GM12878 (cell line): ENCODE results near the gene ELL. TPM values are rescaled to one million over a fixed set of nuclear protein-coding genes. Genes with fewer than 3 reads are reported as not detected.

Source experiments
- ATAC-seq: fragments of 200-7000 bp; cut with Tn5 transposase; 3 replicates; pipeline ENCODE4 v1.9.1; 2020; ENCODE audit warnings: mild to moderate bottlenecking, moderate library complexity
- BruUV-seq: library from RNA; stranded (reverse); fragments of 400-500 nt; replicated peaks from 2 replicates; lab custom pipeline; 2021; lab: Mats Ljungman, UMichigan
- CTCF ChIA-PET: fragments of 300-600 bp; sonication (Branson Sonifier 250); formaldehyde crosslinking; extraction: SDS; loops from one replicate; lab custom pipeline; 2021; ENCODE audit warnings: inconsistent platforms; lab: Yijun Ruan, JAX
- POLR2A ChIA-PET: fragments of 350-600 bp; formaldehyde crosslinking; extraction: SDS; loops from one replicate; lab custom pipeline; 2021; ENCODE audit warnings: inconsistent platforms; lab: Charles Lee
- RAD21 ChIA-PET: fragments of 300-600 bp; sonication (Branson Sonifier 250); formaldehyde crosslinking; loops from one replicate; lab custom pipeline; 2023; ENCODE audit warnings: antibody characterized with exemption; ENCODE audit not compliant: unreplicated experiment; lab: Charles Lee
- SMC1A ChIA-PET: fragments of 300-600 bp; sonication (Branson Sonifier 250); formaldehyde crosslinking; loops from one replicate; lab custom pipeline; 2023; ENCODE audit not compliant: unreplicated experiment, uncharacterized antibody; lab: Charles Lee
- DNase-seq: peaks from one replicate; pipeline ENCODE4 v3.0.0-alpha.2; 2011; ENCODE audit warnings: low read depth, low spot score
- FAIRE-seq: peaks from 3 replicates; lab custom pipeline; 2011; peaks lifted over from hg19 to GRCh38; lab: Jason Lieb, UNC
- H2AFZ ChIP-seq: 2 replicates; pipeline ENCODE4 v1.6.0; 2011; ENCODE audit warnings: low read depth, low read length, control low read depth; ENCODE audit not compliant: control insufficient read depth
- H3K27ac ChIP-seq: 2 replicates; pipeline ENCODE4 v1.5.1; 2011; ENCODE audit warnings: control low read depth; ENCODE audit not compliant: control insufficient read depth, insufficient read depth
- H3K27me3 ChIP-seq, 2 experiments: replicated peaks in 1 of 2; 2 replicates each; pipeline versions ENCODE4 v1.6.0 to v1.6.1; 2011; ENCODE audit warnings: low read length in 1 of 2; ENCODE audit not compliant: control insufficient read depth in 2 of 2, insufficient read depth in 2 of 2
- H3K36me3 ChIP-seq, 2 experiments: 2 replicates each; pipeline ENCODE4 v1.5.1; 2011; ENCODE audit warnings: low read length in 1 of 2; ENCODE audit not compliant: control insufficient read depth in 2 of 2, insufficient read depth in 2 of 2
- H3K4me1 ChIP-seq: 2 replicates; pipeline ENCODE4 v1.6.1; 2011; ENCODE audit warnings: mild to moderate bottlenecking, low read length, moderate library complexity, mixed read lengths; ENCODE audit not compliant: control insufficient read depth, insufficient read depth
- H3K4me2 ChIP-seq: 2 replicates; pipeline ENCODE4 v1.6.0; 2011; ENCODE audit warnings: control low read depth; ENCODE audit not compliant: control insufficient read depth, insufficient read depth
- H3K4me3 ChIP-seq: fragments of 200-600 bp; sonication (generic); 2 replicates; pipeline ENCODE4 v1.5.1; 2016
- H3K79me2 ChIP-seq: 2 replicates; pipeline ENCODE4 v1.6.0; 2011; ENCODE audit warnings: low read length; ENCODE audit not compliant: control insufficient read depth, insufficient read depth
- H3K9ac ChIP-seq: 2 replicates; pipeline ENCODE4 v1.8.0; 2011; ENCODE audit warnings: low read length, control low read depth, mixed read lengths; ENCODE audit not compliant: control insufficient read depth, insufficient read depth
- H3K9me3 ChIP-seq: replicated peaks from 3 replicates; pipeline ENCODE4 v1.5.1; 2011; ENCODE audit warnings: mild to moderate bottlenecking, low read length; ENCODE audit not compliant: control insufficient read depth, insufficient read depth
- H4K20me1 ChIP-seq: 2 replicates; pipeline ENCODE4 v1.6.0; 2011; ENCODE audit not compliant: control insufficient read depth, insufficient read depth
- ATF7 ChIP-seq: fragments of 450-650 bp; IDR thresholded peaks from 2 replicates; pipeline ENCODE4 v1.6.1; 2016; ENCODE audit warnings: low read depth, mild to moderate bottlenecking
- CHD2 ChIP-seq: IDR thresholded peaks from 2 replicates; pipeline ENCODE4 v1.6.1; 2011; ENCODE audit warnings: low read depth, low read length, improper control_type of control experiment, borderline replicate concordance
- CREM ChIP-seq: IDR thresholded peaks from 2 replicates; pipeline ENCODE4 v1.6.1; 2014; ENCODE audit warnings: antibody characterized with exemption, low read depth
- E4F1 ChIP-seq: fragments of 450-650 bp; IDR thresholded peaks from 2 replicates; pipeline ENCODE4 v1.6.1; 2018; ENCODE audit warnings: borderline replicate concordance, mild to moderate bottlenecking; ENCODE audit not compliant: partially characterized antibody
- GABPA ChIP-seq: IDR thresholded peaks from 2 replicates; pipeline ENCODE4 v1.6.1; 2014; ENCODE audit warnings: antibody characterized with exemption, low read depth, mild to moderate bottlenecking, inconsistent platforms
- IRF4 ChIP-seq: IDR thresholded peaks from 2 replicates; pipeline ENCODE4 v1.6.1; 2011; ENCODE audit warnings: low read depth, low read length
- KLF5 ChIP-seq: fragments of 450-650 bp; IDR thresholded peaks from 2 replicates; pipeline ENCODE4 v1.6.1; 2014; ENCODE audit warnings: mild to moderate bottlenecking; ENCODE audit not compliant: partially characterized antibody
- MEF2B ChIP-seq: fragments of 450-650 bp; IDR thresholded peaks from 2 replicates; pipeline ENCODE4 v1.6.1; 2018; ENCODE audit warnings: mild to moderate bottlenecking, moderate library complexity; ENCODE audit not compliant: partially characterized antibody, poor library complexity, severe bottlenecking
- PAX5 ChIP-seq: IDR thresholded peaks from 2 replicates; pipeline ENCODE4 v1.6.1; 2011; ENCODE audit warnings: low read depth, low read length, borderline replicate concordance
- PAX8 ChIP-seq: fragments of 450-650 bp; IDR thresholded peaks from 2 replicates; pipeline ENCODE4 v1.6.1; 2017; ENCODE audit warnings: mild to moderate bottlenecking, moderate library complexity
- PKNOX1 ChIP-seq: fragments of 450-650 bp; IDR thresholded peaks from 2 replicates; pipeline ENCODE4 v1.6.1; 2016; ENCODE audit warnings: mild to moderate bottlenecking
- POLR2AphosphoS2 ChIP-seq: IDR thresholded peaks from 2 replicates; pipeline ENCODE4 v1.6.1; 2011; ENCODE audit warnings: low read depth, mild to moderate bottlenecking, low read length, improper control_type of control experiment, moderate library complexity
- POU2F2 ChIP-seq: IDR thresholded peaks from 3 replicates; pipeline ENCODE4 v1.6.1; 2011; ENCODE audit warnings: low read depth, mild to moderate bottlenecking, low read length, borderline replicate concordance
- RCOR1 ChIP-seq: conservative IDR thresholded peaks from 2 replicates; pipeline ENCODE4 v1.6.1; 2012; ENCODE audit warnings: low read depth, low read length, improper control_type of control experiment
- RELB ChIP-seq: fragments of 450-650 bp; IDR thresholded peaks from 2 replicates; pipeline ENCODE4 v1.6.1; 2017; ENCODE audit warnings: low read depth, mild to moderate bottlenecking, moderate library complexity
- RUNX3 ChIP-seq: IDR thresholded peaks from 2 replicates; pipeline ENCODE4 v1.6.1; 2012; ENCODE audit warnings: low read length, inconsistent platforms
- SP1 ChIP-seq: IDR thresholded peaks from one replicate; pipeline ENCODE4 v1.6.1; 2011; ENCODE audit warnings: low read depth, low read length
- TCF12 ChIP-seq: IDR thresholded peaks from 2 replicates; pipeline ENCODE4 v1.6.1; 2011; ENCODE audit warnings: low read depth, mild to moderate bottlenecking, low read length
- WRNIP1 ChIP-seq: IDR thresholded peaks from 2 replicates; pipeline ENCODE4 v1.6.1; 2011; ENCODE audit warnings: low read depth, low read length, improper control_type of control experiment, borderline replicate concordance
- ZNF24 ChIP-seq: fragments of 450-650 bp; IDR thresholded peaks from 2 replicates; pipeline ENCODE4 v1.6.1; 2017; ENCODE audit warnings: antibody characterized with exemption, mild to moderate bottlenecking
- WGBS: methylation state at CpG from one replicate; pipeline ENCODE4 v1.1.6; 2016; ENCODE audit warnings: low lambda C conversion rate; ENCODE audit not compliant: insufficient replicate concordance, insufficient coverage; ENCODE audit errors: missing lambda C conversion rate; 5-methylcytosine and 5-hydroxymethylcytosine counted together
- in situ Hi-C: fragments of 300-500 bp; cut with MboI; formaldehyde crosslinking; loops from 9 replicates; pipeline ENCODE4 v1.14.3; 2018; ENCODE audit warnings: mixed read lengths
- intact Hi-C: fragments of 100-400 bp; cut with micrococcal nuclease; formaldehyde crosslinking; loops from one replicate; pipeline ENCODE4 v1.14.2; 2022; ENCODE audit not compliant: unreplicated experiment
- polyA plus RNA-seq, 11 experiments: library from polyadenylated mRNA; depleted of rRNA in 4 of 11; unstranded in 6 of 11; stranded (reverse) in 5 of 11; fragments of >200 nt; fragmentation: Nextera tagmentation in 4 of 11; fragmentation: Illumina TruSeq in 1 of 11; extraction: Ambion mirVana in 4 of 11; extraction: Trizol in 1 of 11; gene quantifications; 1 replicate in 1 of 11; 2 replicates in 10 of 11; pipeline versions ENCODE4 v1.2.1 to v1.2.3, GENCODE V29; 2011 to 2016; ENCODE audit warnings: inconsistent platforms in 2 of 11, missing spikeins in 2 of 11, low read depth in 1 of 11
- total RNA-seq, 4 experiments: library from RNA; depleted of rRNA in 3 of 4; stranded (reverse); fragments of >200 nt in 3 of 4; fragmentation: Illumina TruSeq in 1 of 4; extraction: Trizol in 1 of 4; gene quantifications; 2 replicates each; pipeline versions ENCODE4 v1.2.1 to v1.2.3, GENCODE V29; 2013 to 2021

Gene ELL
- total and polyA plus RNA-seq, 10 of the 15 experiments (the other 5 are each of a cell fraction or from before 2014, with no cell fraction given): 0.91 to 25.0 (median 9.1) TPM

GRCh38 chr19:18408053-18408476 lies 113.8 kb downstream of the ELL start:
- Histone ChIP-seq H3K27me3 (no peaks in the 10 kb centered on the region), H3K79me2 (no peaks in the 10 kb centered on the region), H3K27ac (peak overlapping the region; percentile 37), H4K20me1 (no peaks in the 10 kb centered on the region), H3K9me3 (no peaks in the 10 kb centered on the region), H2AFZ (peak overlapping the region; percentile 88), H3K4me1 (peaks cover 14% of the 10 kb centered on the region), H3K4me2 (peak overlapping the region; percentile 67), H3K36me3 (no peaks in the 10 kb centered on the region), H3K9ac (peak overlapping the region; percentile 48), H3K4me3 (no peak overlapping the region)
- peak; percentile 87 for DNase-seq
- peak; percentile 95 for ATAC-seq
- in situ Hi-C loops: loop anchor here (5.0 kb wide), 2 partner anchors 66 to 131 kb away; partner anchors contain the start of gene PGPEP1
- POLR2A ChIA-PET: no interaction called here
- CTCF ChIA-PET: interaction anchor here (1.2 to 7.7 kb wide), 2 partner anchors 18 to 128 kb away, joined by 4 to 144 read pairs; partner anchors contain the start of gene GDF15
- peak; percentile 81 for FAIRE-seq
- intact Hi-C loops: loop anchor here (1.0 to 2.0 kb wide), 2 partner anchors 20 to 69 kb away; no protein-coding TSS in a partner anchor
- 2% methylated on average over 10 of the region's 10 CpGs for WGBS
- RAD21 ChIA-PET: interaction anchor here (2.1 kb wide), 1 partner anchor 59 kb away, joined by 5 read pairs; no protein-coding TSS in a partner anchor
- no TSS peak for BruUV-seq
- SMC1A ChIA-PET: interaction anchor here (1.4 kb wide), 1 partner anchor 19 kb away, joined by 3 read pairs; no protein-coding TSS in a partner anchor
- 0 out of 2 replicates have a peak, but pooled peaks have one; percentile 47 for TF ChIP-seq IRF4
- TF ChIP-seq WRNIP1: peak; percentile 43; the same call in 1 of the 2 replicates
- TF ChIP-seq MEF2B: peak; percentile 86
- 0 out of 2 replicates have a peak, but pooled peaks have one; percentile 37 for TF ChIP-seq RCOR1
- peak; percentile 88 for TF ChIP-seq RUNX3
- peak; percentile 45 for TF ChIP-seq RELB
- peak; percentile 87 for TF ChIP-seq ATF7
- TF ChIP-seq PAX5: peak; percentile 99
- TF ChIP-seq PAX8: 0 out of 2 replicates have a peak, but pooled peaks have one; percentile 81
- no peak for TF ChIP-seq ZNF24
- TF ChIP-seq POU2F2: peak; percentile 65; the same call in 1 of the 3 replicates
- no peak for TF ChIP-seq KLF5
- TF ChIP-seq POLR2AphosphoS2: no peak
- TF ChIP-seq E4F1: peak; percentile 39
- peak; percentile 54 for TF ChIP-seq SP1
- TF ChIP-seq GABPA: no peak
- peak; percentile 66; the same call in 1 of the 2 replicates for TF ChIP-seq CHD2
- TF ChIP-seq PKNOX1: peak; percentile 85
- peak; percentile 90 for TF ChIP-seq CREM
- peak; percentile 83 for TF ChIP-seq TCF12
